Right lobe of liver (tissue), 6 donors: ENCODE results near the gene AKAP13. TPM values are rescaled to one million over a fixed set of nuclear protein-coding genes. Genes with fewer than 3 reads are reported as not detected.

Experiments
- ATAC-seq, 4 donors: fragments of 200-7000 bp; cut with Tn5 transposase; one replicate each; pipeline ENCODE4 v1.9.1; 2020; ENCODE audit warnings: mild to moderate bottlenecking in 4 of 4, moderate library complexity in 4 of 4
- DNase-seq, 3 donors: peaks; one replicate each; pipeline ENCODE4 v3.0.0-alpha.2; 2020
- H3K27ac ChIP-seq, 3 donors: fragments of 200-600 bp; one replicate each; pipeline ENCODE4 v1.8.0; 2022
- H3K27me3 ChIP-seq, 2 donors: fragments of 200-600 bp; one replicate each; pipeline ENCODE4 v1.8.0; 2022
- H3K36me3 ChIP-seq, 4 donors: fragments of 200-600 bp; sonication (generic) in 1 of 4; one replicate each; pipeline versions ENCODE4 v1.5.1 to v1.8.0; 2017 to 2022; ENCODE audit warnings: control low read depth in 1 of 4
- H3K4me1 ChIP-seq, 4 donors: fragments of 200-600 bp; sonication (generic) in 1 of 4; one replicate each; pipeline versions ENCODE4 v1.5.1 to v1.8.0; 2017 to 2022; ENCODE audit warnings: control low read depth in 1 of 4
- H3K4me3 ChIP-seq, 3 donors: fragments of 200-600 bp; one replicate each; pipeline ENCODE4 v1.8.0; 2022
- H3K9me3 ChIP-seq, 4 donors: fragments of 200-600 bp; sonication (generic) in 1 of 4; one replicate each; pipeline versions ENCODE4 v1.5.1 to v1.8.0; 2017 to 2022; ENCODE audit warnings: control low read depth in 1 of 4
- CTCF ChIP-seq, 4 donors: fragments of 200-600 bp in 3 of 4; fragments of 450-650 bp in 1 of 4; IDR thresholded peaks; one replicate each; pipeline versions ENCODE4 v1.5.1 to v1.8.0; 2016 to 2022; ENCODE audit warnings: antibody characterized with exemption in 4 of 4, mild to moderate bottlenecking in 2 of 4
- POLR2A ChIP-seq: fragments of 450-650 bp; IDR thresholded peaks from one replicate; pipeline ENCODE4 v1.6.1; 2017; ENCODE audit warnings: antibody characterized with exemption, mild to moderate bottlenecking
- whole genome bisulfite sequencing: methylation state at CpG from one replicate; pipeline ENCODE4 v1.1.6; 2018; ENCODE audit warnings: low coverage, low lambda C conversion rate; ENCODE audit not compliant: insufficient coverage; ENCODE audit errors: missing lambda C conversion rate; 5-methylcytosine and 5-hydroxymethylcytosine counted together
- intact Hi-C, 2 donors: fragments of 100-400 bp; cut with DNase I; formaldehyde crosslinking; loops; one replicate each; pipeline versions ENCODE4 v1.11.2 to v1.14.1; 2022
- total RNA-seq, 6 experiments: library from RNA; depleted of rRNA in 2 of 6; stranded (reverse); fragments of >200 nt in 2 of 6; fragmentation: NEBNext Ultra II Directional in 3 of 6; extraction: Animal tissue kit (Norgen Biotek cat#: 25700) in 3 of 6; gene quantifications; one replicate each; pipeline versions ENCODE4 v1.1.0 to v1.2.4, GENCODE V29; 2016 to 2023
- donor health status: DM: no; HTN: yes; CAD: no.
- donor health status: DM: no; HTN: no; CAD: no.
- donor health status: DM: no; HTN: no; CAD: no.
- donor health status: DM: no; HTN: yes; CAD: no.
- donor health status: DM: no; HTN: yes; CAD: no.

AKAP13 gene
- total RNA-seq, 6 experiments from 2014 or later: 50.1 to 73.1 (median 63.9) TPM

- no peak overlapping the region for H3K27ac ChIP-seq
- no peak overlapping the region for H3K4me3 ChIP-seq
- TF ChIP-seq CTCF (IDR thresholded peaks at IDR 0.05) (no peak), POLR2A (no peak)
- H3K27me3 ChIP-seq: no peaks in the 10 kb centered on the region
- 80% methylated on average over 3 of the region's 3 CpGs for WGBS
- intact Hi-C loops: no loop called here
- H3K4me1 ChIP-seq: peaks cover 0 to 18% (median 6%) of the 10 kb centered on the region in 4 donors
- no peaks in the 10 kb centered on the region for H3K9me3 ChIP-seq
- no peak for DNase-seq
- peaks cover 0 to 12% (median 9%) of the 10 kb centered on the region in 4 donors for H3K36me3 ChIP-seq
- ATAC-seq: no peak
Observed at GRCh38 chr15:85639752-85640381, 259.5 kb downstream of the AKAP13 start.

GRCh38 chr15:85642065-85642692 is 261.8 kb downstream of the AKAP13 start:
- peak overlapping the region; percentile 23 to 66 (median 51) for H3K27ac ChIP-seq
- H3K4me3 ChIP-seq: no peak overlapping the region
- H3K27me3 ChIP-seq: no peaks in the 10 kb centered on the region
- ATAC-seq (peak in 3 of 4 donors; percentile 10 to 28 (median 17)), DNase-seq (no peak)
- TF ChIP-seq POLR2A (no peak), CTCF (IDR thresholded peaks at IDR 0.05) (no peak)
- peaks cover 0 to 24% (median 12%) of the 10 kb centered on the region in 4 donors for H3K36me3 ChIP-seq
- WGBS: 89% methylated on average over 5 of the region's 5 CpGs
- H3K9me3 ChIP-seq: no peaks in the 10 kb centered on the region
- peaks cover 0 to 17% (median 6%) of the 10 kb centered on the region in 4 donors for H3K4me1 ChIP-seq
- intact Hi-C loops: no loop called here

GRCh38 chr15:85642693-85643066 is 262.3 kb downstream of the AKAP13 start:
- peaks cover 0 to 17% (median 6%) of the 10 kb centered on the region in 4 donors for H3K4me1 ChIP-seq
- no peak overlapping the region for H3K4me3 ChIP-seq
- WGBS: 45% methylated on average over 6 of the region's 6 CpGs
- H3K36me3 ChIP-seq: peaks cover 0 to 24% (median 12%) of the 10 kb centered on the region in 4 donors
- no peaks in the 10 kb centered on the region for H3K9me3 ChIP-seq
- peak overlapping the region; percentile 23 to 66 (median 51) for H3K27ac ChIP-seq
- DNase-seq (no peak), ATAC-seq (peak; percentile 59 to 86 (median 72))
- TF ChIP-seq POLR2A (no peak), CTCF (IDR thresholded peaks at IDR 0.05) (no peak)
- H3K27me3 ChIP-seq: no peaks in the 10 kb centered on the region
- intact Hi-C loops: no loop called here

GRCh38 chr15:85646538-85647091 is 266.2 kb downstream of the AKAP13 start:
- TF ChIP-seq CTCF (IDR thresholded peaks at IDR 0.05): no peak
- no peak for TF ChIP-seq POLR2A
- H3K27ac ChIP-seq: peak overlapping the region in 1 of 3 donors; percentile 14
- H3K4me1 ChIP-seq: peaks cover 0 to 25% (median 14%) of the 10 kb centered on the region in 4 donors
- H3K4me3 ChIP-seq: no peak overlapping the region
- intact Hi-C loops: no loop called here
- no peak for DNase-seq
- no peaks in the 10 kb centered on the region for H3K27me3 ChIP-seq
- peaks cover 0 to 13% (median 4%) of the 10 kb centered on the region in 4 donors for H3K36me3 ChIP-seq
- WGBS: 78% methylated on average over 3 of the region's 4 CpGs
- ATAC-seq: peak in 2 of 4 donors; percentile 26 to 36
- H3K9me3 ChIP-seq: no peaks in the 10 kb centered on the region
